ENCODE measurements around the gene THAP3.
A peak's percentile ranks its signal among the peaks of the same experiment; 100 is the strongest.
"Not testable (repeated sequence)": the region's sequence is repeated elsewhere in the genome, so short reads cannot be mapped to it uniquely, and the experiment has no call there.

Gene THAP3

GRCh38 chr1:6591222-6591621 is 33.4 kb upstream of the THAP3 start:
- DNase-seq: no peak

GRCh38 chr1:6591644-6592043 is 33.0 kb upstream of the THAP3 start:
- DNase-seq: no peak

GRCh38 chr1:6592441-6592840 is 32.2 kb upstream of the THAP3 start:
- no peak for DNase-seq

- no peak for DNase-seq
Measured at GRCh38 chr1:6592865-6593593, 31.6 kb upstream of the THAP3 start.

- no peak for DNase-seq
Measured at GRCh38 chr1:6593810-6594209, 30.9 kb upstream of the THAP3 start.

- DNase-seq: no peak
Measured at GRCh38 chr1:6594977-6595740, 29.5 kb upstream of the THAP3 start.

- no peak for DNase-seq
Measured at GRCh38 chr1:6596351-6596750, 28.3 kb upstream of the THAP3 start.

GRCh38 chr1:6596886-6597776 is 27.5 kb upstream of the THAP3 start:
- no peak for DNase-seq

GRCh38 chr1:6597777-6598131 is 26.9 kb upstream of the THAP3 start:
- DNase-seq: no peak

- DNase-seq: peak; percentile 11 to 28 (median 22)
Measured at GRCh38 chr1:6599141-6599975, 25.3 kb upstream of the THAP3 start.

GRCh38 chr1:6599991-6600390 is 24.7 kb upstream of the THAP3 start:
- DNase-seq: not testable (repeated sequence)

GRCh38 chr1:6600410-6601048 is 24.1 kb upstream of the THAP3 start:
- DNase-seq: no peak

GRCh38 chr1:6601049-6601922 is 23.4 kb upstream of the THAP3 start:
- DNase-seq: peak; percentile 21 to 66 (median 48)

GRCh38 chr1:6601923-6602668 is 22.6 kb upstream of the THAP3 start:
- DNase-seq: no peak

GRCh38 chr1:6602669-6603237 is 21.9 kb upstream of the THAP3 start, which contains the start of gene KLHL21:
TSS of gene KLHL21 (minus strand) at chr1:6602869. CDS start at chr1:6602817, 52 bp downstream.
- peak; percentile 71 to 85 (median 81) for DNase-seq

GRCh38 chr1:6603238-6603914 is 21.3 kb upstream of the THAP3 start:
- peak in 2 of 4 experiments; percentile 26 to 29 for DNase-seq

- no peak for DNase-seq
Measured at GRCh38 chr1:6603915-6604558, 20.6 kb upstream of the THAP3 start.

GRCh38 chr1:6612641-6613360 is 11.9 kb upstream of the THAP3 start:
- DNase-seq: no peak

Data from activated CD4-positive, CD25-positive, alpha-beta regulatory T cell (primary cell).